Right atrium auricular region (tissue), 2 donors: Measurements from ENCODE around the gene INPP5A. TPM values are rescaled to one million over a fixed set of nuclear protein-coding genes. Genes with fewer than 3 reads are reported as not detected.

Experiments used
- DNase-seq: peaks from one replicate; pipeline ENCODE4 v3.0.0-alpha.2; 2019; ENCODE audit warnings: low spot score
- H3K27ac ChIP-seq, 2 donors: fragments of 200-600 bp; sonication (generic); 1 replicate in 1 of 2; 2 replicates in 1 of 2; pipeline ENCODE4 v1.5.1; 2016 to 2019
- H3K27me3 ChIP-seq, 2 donors: fragments of 200-600 bp; sonication (generic); one replicate each; pipeline versions ENCODE4 v1.5.1 to v1.6.0; 2017 to 2019
- H3K36me3 ChIP-seq: fragments of 200-600 bp; sonication (generic); one replicate; pipeline ENCODE4 v1.5.1; 2016
- H3K4me1 ChIP-seq, 2 donors: fragments of 200-600 bp; sonication (generic); one replicate each; pipeline versions ENCODE4 v1.5.1 to v1.6.0; 2017 to 2019
- H3K4me3 ChIP-seq, 2 donors: fragments of 200-600 bp; sonication (generic); 1 replicate in 1 of 2; 2 replicates in 1 of 2; pipeline ENCODE4 v1.5.1; 2017 to 2019; ENCODE audit warnings: mild to moderate bottlenecking in 1 of 2, moderate library complexity in 1 of 2
- H3K9me3 ChIP-seq, 2 donors: fragments of 200-600 bp; sonication (generic); one replicate each; pipeline ENCODE4 v1.5.1; 2019
- total RNA-seq, 2 donors: library from RNA; depleted of rRNA; stranded (reverse); fragments of >200 nt; gene quantifications; one replicate each; pipeline ENCODE4 v1.1.0, GENCODE V29; 2016
- TF ChIP-seq, protein P1 (sequence below), 2 donors: fragments of 200-600 bp; sonication (generic); IDR thresholded peaks; one replicate each; pipeline ENCODE4 v1.5.1; 2019; ENCODE audit warnings: antibody characterized with exemption in 2 of 2

INPP5A gene
- total RNA-seq, 2 donors from 2014 or later = 116 to 143 TPM

GRCh38 chr10:132640326-132641125 is 102.9 kb downstream of the INPP5A start:
- Histone ChIP-seq H3K9me3 (no peaks in the 10 kb centered on the region), H3K27ac (no peak overlapping the region), H3K4me3 (no peak overlapping the region), H3K36me3 (no peaks in the 10 kb centered on the region), H3K4me1 (peaks cover 0 to 22% of the 10 kb centered on the region in 2 donors), H3K27me3 (no peaks in the 10 kb centered on the region)
- TF ChIP-seq, protein P1, sequence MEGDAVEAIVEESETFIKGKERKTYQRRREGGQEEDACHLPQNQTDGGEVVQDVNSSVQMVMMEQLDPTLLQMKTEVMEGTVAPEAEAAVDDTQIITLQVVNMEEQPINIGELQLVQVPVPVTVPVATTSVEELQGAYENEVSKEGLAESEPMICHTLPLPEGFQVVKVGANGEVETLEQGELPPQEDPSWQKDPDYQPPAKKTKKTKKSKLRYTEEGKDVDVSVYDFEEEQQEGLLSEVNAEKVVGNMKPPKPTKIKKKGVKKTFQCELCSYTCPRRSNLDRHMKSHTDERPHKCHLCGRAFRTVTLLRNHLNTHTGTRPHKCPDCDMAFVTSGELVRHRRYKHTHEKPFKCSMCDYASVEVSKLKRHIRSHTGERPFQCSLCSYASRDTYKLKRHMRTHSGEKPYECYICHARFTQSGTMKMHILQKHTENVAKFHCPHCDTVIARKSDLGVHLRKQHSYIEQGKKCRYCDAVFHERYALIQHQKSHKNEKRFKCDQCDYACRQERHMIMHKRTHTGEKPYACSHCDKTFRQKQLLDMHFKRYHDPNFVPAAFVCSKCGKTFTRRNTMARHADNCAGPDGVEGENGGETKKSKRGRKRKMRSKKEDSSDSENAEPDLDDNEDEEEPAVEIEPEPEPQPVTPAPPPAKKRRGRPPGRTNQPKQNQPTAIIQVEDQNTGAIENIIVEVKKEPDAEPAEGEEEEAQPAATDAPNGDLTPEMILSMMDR (IDR thresholded peaks at IDR 0.05) = no peak
- no peak for DNase-seq

- Histone ChIP-seq H3K9me3 (no peaks in the 10 kb centered on the region), H3K36me3 (no peaks in the 10 kb centered on the region), H3K4me1 (peaks cover 0 to 17% of the 10 kb centered on the region in 2 donors), H3K4me3 (no peak overlapping the region), H3K27me3 (no peaks in the 10 kb centered on the region), H3K27ac (no peak overlapping the region)
- no peak for DNase-seq
- TF ChIP-seq, protein P1 (IDR thresholded peaks at IDR 0.05) = no peak
Measured at GRCh38 chr10:132641401-132641800, 103.8 kb downstream of the INPP5A start.

GRCh38 chr10:132641966-132642731 is 104.6 kb downstream of the INPP5A start:
- H3K27ac ChIP-seq = no peak overlapping the region
- peaks cover 0 to 12% of the 10 kb centered on the region in 2 donors for H3K4me1 ChIP-seq
- no peak for DNase-seq

DNA sequence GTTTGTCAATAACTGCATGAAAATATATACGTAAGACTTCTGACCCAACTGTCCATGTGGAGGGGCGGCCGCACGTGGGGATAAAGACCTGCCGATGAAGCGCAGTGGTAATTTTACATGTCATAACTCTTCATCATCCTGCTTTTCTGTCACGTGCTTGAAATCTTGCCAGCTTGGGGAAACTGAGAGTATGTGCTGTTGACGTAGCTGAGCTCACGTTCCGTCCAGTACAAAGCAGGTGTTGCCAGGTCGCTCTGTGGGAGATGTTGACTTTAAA is 105.1 kb downstream of the INPP5A start:
- H3K27me3 ChIP-seq = no peaks in the 10 kb centered on the region
- H3K4me1 ChIP-seq = peaks cover 0 to 7% of the 10 kb centered on the region in 2 donors
- TF ChIP-seq, protein P1 (IDR thresholded peaks at IDR 0.05) = no peak
- no peaks in the 10 kb centered on the region for H3K9me3 ChIP-seq
- DNase-seq = no peak
- no peak overlapping the region for H3K4me3 ChIP-seq
- no peak overlapping the region for H3K27ac ChIP-seq
- no peaks in the 10 kb centered on the region for H3K36me3 ChIP-seq

More at GRCh38 chr10:132641966-132642731, 104.6 kb downstream of the INPP5A start:
- Histone ChIP-seq H3K27me3 (no peaks in the 10 kb centered on the region), H3K36me3 (no peaks in the 10 kb centered on the region), H3K4me3 (no peak overlapping the region), H3K9me3 (no peaks in the 10 kb centered on the region)
- TF ChIP-seq, protein P1 (IDR thresholded peaks at IDR 0.05) = no peak

- TF ChIP-seq, protein P1 (IDR thresholded peaks at IDR 0.05) = no peak
- H3K27me3 ChIP-seq = no peaks in the 10 kb centered on the region
- H3K4me3 ChIP-seq = no peak overlapping the region
- no peaks in the 10 kb centered on the region for H3K36me3 ChIP-seq
- H3K27ac ChIP-seq = no peak overlapping the region
- H3K4me1 ChIP-seq = no peaks in the 10 kb centered on the region
- H3K9me3 ChIP-seq = no peaks in the 10 kb centered on the region
- DNase-seq = no peak
Measured at GRCh38 chr10:132643709-132644526, 106.3 kb downstream of the INPP5A start.
